ENCODE data around the gene ZNF827. TPM values are rescaled to one million over a fixed set of nuclear protein-coding genes. Genes with fewer than 3 reads are reported as not detected.
A peak's percentile ranks its signal among the peaks of the same experiment; 100 is the strongest.

ZNF827 gene
- total and polyA plus RNA-seq, 9 of the 15 experiments (the other 6 are each of a cell fraction or from before 2014, with no cell fraction given): 0.07 to 0.40 TPM; not detected in 7

GRCh38 chr4:145902522-145902921, 36.1 kb downstream of the ZNF827 start:
- peak overlapping the region; percentile 0; the same call in 1 of the 2 replicates for H2AFZ ChIP-seq (ENCODE audit: low read depth, low read length)
- TF ChIP-seq NR1H2 (CRISPR knock-in tag; IDR thresholded peaks at IDR 0.05): no peak
- TF ChIP-seq ZBTB9 (CRISPR knock-in tag; IDR thresholded peaks at IDR 0.05): no peak
- no peak for TF ChIP-seq ZBTB33 (CRISPR knock-in tag; IDR thresholded peaks at IDR 0.05)
- no peak for TF ChIP-seq EGR1 (conservative IDR thresholded peaks at IDR 0.05)
- no peak for TF ChIP-seq ARID2 (IDR thresholded peaks at IDR 0.05)
- TF ChIP-seq CEBPZ (IDR thresholded peaks at IDR 0.05; ENCODE audit: borderline replicate concordance, low read depth, low read length): no peak
- TF ChIP-seq ZNF280B (CRISPR knock-in tag; IDR thresholded peaks at IDR 0.05): no peak
- TF ChIP-seq TAF15 (IDR thresholded peaks at IDR 0.05; ENCODE audit: low read depth, low read length): no peak
- no peak for TF ChIP-seq ZNF75A (CRISPR knock-in tag; IDR thresholded peaks at IDR 0.05)
- TF ChIP-seq ADNP (tag; IDR thresholded peaks at IDR 0.05): no peak
- TF ChIP-seq NR2C1 (IDR thresholded peaks at IDR 0.05): no peak
- no peak for TF ChIP-seq NR2C1 (tag; IDR thresholded peaks at IDR 0.05)
- no peak for TF ChIP-seq SMARCE1 (IDR thresholded peaks at IDR 0.05)
- TF ChIP-seq E2F5 (CRISPR knock-in tag; IDR thresholded peaks at IDR 0.05): no peak

More at GRCh38 chr4:145902522-145902921, 36.1 kb downstream of the ZNF827 start:
- ATAC-seq: no peak
- POLR2A ChIA-PET: no interaction called here
- H3K79me2 ChIP-seq (ENCODE audit: control insufficient read depth, insufficient read depth, low read length): no peaks in the 10 kb centered on the region
- H4K20me1 ChIP-seq (replicated peaks; ENCODE audit: control insufficient read depth, insufficient read depth, low read length): no peaks in the 10 kb centered on the region
- H3K27ac ChIP-seq (ENCODE audit: extremely low read depth, low read depth, low read length): no peak overlapping the region
- no peak for FAIRE-seq
- in situ Hi-C loops (cut with MboI): no loop called here
- intact Hi-C loops (cut with micrococcal nuclease): no loop called here
- peaks cover 8 to 14% of the 10 kb centered on the region in 2 experiments; a peak in 4 of 5 replicates for H3K27me3 ChIP-seq (ENCODE audit: control insufficient read depth in 2 of 2, insufficient read depth in 2 of 2, low read length in 2 of 2)
- no peak for DNase-seq (ENCODE audit: extremely low read depth in 1 of 4, low spot score in 3 of 4)
- H3K9me3 ChIP-seq (replicated peaks; ENCODE audit: control insufficient read depth, insufficient read depth, low read depth, low read length): no peaks in the 10 kb centered on the region
- no peaks in the 10 kb centered on the region for H3K9me1 ChIP-seq (ENCODE audit: control insufficient read depth, insufficient read depth, low read length)
- CTCF ChIA-PET (ENCODE audit: low intra/inter-chr PET ratio): no interaction called here
- no peaks in the 10 kb centered on the region for H3K4me1 ChIP-seq (replicated peaks in 1 of 2; ENCODE audit: control insufficient read depth in 2 of 2, insufficient read depth in 2 of 2, low read length in 2 of 2)
- 0 out of 2 replicates have a peak overlapping the region, but pooled peaks have one; percentile 29 for H3K4me2 ChIP-seq (ENCODE audit: insufficient read depth, low read length)
- 1% methylated on average over 11 of the region's 13 CpGs for WGBS (ENCODE audit: insufficient coverage, low coverage, missing lambda C conversion rate)
- no peak overlapping the region for H3K4me3 ChIP-seq
- no peaks in the 10 kb centered on the region for H3K36me3 ChIP-seq (ENCODE audit: control insufficient read depth, insufficient read depth, low read length)
- BruUV-seq (replicated peaks): no TSS peak
- H3K9ac ChIP-seq (ENCODE audit: insufficient read depth in 1 of 2, low read depth in 2 of 2, low read length in 2 of 2): no peak overlapping the region

Measured in K562 (cell line).